ENCODE data around the gene CLEC1A.
A peak's percentile ranks its signal among the peaks of the same experiment; 100 is the strongest.

Gene CLEC1A

GRCh38 chr12:10098791-10099190 is at the start of gene CLEC1A:
TSS of gene CLEC1A (minus strand) at chr12:10098985. CDS start at chr12:10098922, 63 bp downstream.
- DNase-seq (ENCODE audit: low spot score) (no peak), FAIRE-seq (no peak)

- DNase-seq (ENCODE audit: low spot score) (no peak), FAIRE-seq (peak; percentile 97)
Observed at GRCh38 chr12:10147714-10148403, 49.1 kb upstream of the CLEC1A start.

GRCh38 chr12:10142976-10143589 is 44.3 kb upstream of the CLEC1A start:
- FAIRE-seq (no peak), DNase-seq (ENCODE audit: low spot score) (no peak)

DNA sequence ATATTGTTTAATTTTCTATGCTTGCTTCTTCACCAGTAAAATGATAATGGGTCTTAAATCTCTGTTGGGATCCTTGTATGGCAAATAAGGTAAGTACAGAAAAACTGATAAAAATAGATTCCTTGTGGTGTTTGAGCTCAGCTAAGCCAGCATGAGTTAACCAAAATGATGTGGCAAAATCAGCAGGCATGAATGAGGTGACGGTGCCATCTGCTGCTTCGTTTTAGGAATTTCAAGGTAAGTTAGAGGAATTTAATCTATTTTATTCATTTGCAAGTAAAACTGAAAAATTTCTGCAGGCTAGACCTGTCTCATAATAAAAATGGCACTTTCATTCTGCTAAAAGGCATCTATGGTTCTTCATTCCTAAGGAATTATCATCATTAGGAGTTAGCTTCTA is 41.2 kb upstream of the CLEC1A start:
- DNase-seq (ENCODE audit: low spot score) (peak; percentile 48), FAIRE-seq (no peak)

GRCh38 chr12:10136637-10137205 is 37.9 kb upstream of the CLEC1A start:
- no peak for DNase-seq (ENCODE audit: low spot score)
- FAIRE-seq: peak; percentile 77

- DNase-seq (ENCODE audit: low spot score) (no peak), FAIRE-seq (no peak)
Observed at GRCh38 chr12:10135126-10135525, 36.3 kb upstream of the CLEC1A start.

DNA sequence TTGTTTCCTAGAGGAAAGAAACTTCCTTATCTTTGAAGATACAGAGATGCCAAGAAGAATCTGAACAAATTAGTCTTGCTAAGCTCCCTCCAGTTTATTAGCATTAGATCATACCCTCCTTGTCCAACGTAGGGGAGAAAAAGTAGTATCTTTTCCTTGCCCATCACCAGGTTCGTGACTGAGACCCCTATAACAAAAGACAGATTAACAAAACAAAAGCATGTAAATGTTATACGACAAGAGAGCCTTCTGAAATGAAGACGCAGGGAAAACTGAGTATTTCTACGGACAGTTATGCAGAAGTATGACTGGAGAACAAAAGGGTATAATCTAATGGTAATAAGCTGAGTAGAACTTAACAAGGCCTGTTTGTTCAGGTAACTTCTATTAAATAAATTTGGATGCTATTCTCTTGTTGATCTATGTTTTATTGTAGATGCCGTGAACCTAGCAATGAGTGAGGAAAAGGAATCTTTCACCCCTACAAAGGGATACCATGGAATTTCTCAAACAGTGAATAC is 34.1 kb upstream of the CLEC1A start:
- no peak for FAIRE-seq

DNA sequence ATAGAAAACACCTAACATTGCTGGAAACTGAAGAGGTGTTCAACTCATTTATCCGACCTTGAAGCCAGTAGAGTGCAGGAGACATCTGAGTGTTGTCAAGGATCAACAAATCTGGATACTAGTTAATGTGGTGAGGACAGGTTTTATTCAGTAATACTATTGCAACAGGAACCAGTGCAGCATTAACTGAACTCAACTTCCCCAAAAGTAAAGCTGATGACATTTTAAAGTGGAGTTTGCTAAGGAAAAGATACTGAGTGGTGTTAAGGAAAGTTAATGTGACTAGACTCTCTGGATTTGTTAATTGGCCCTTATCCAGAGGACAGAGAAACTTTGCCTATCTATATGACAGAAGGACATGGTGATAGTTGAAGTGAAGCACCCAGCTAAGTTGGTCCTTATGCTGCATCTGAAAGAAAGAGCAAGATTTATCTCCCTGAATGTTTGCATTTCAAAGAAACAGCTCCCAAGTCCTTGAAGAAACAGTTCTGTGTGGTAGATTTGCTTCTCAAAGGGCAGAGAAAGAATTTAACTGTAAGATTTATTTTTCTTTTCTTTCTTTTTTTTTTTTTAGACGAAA is 32.4 kb upstream of the CLEC1A start:
- no peak for DNase-seq (ENCODE audit: low spot score)
- FAIRE-seq: peak; percentile 52

More for the DNA sequence above, 34.1 kb upstream of the CLEC1A start:
- DNase-seq (ENCODE audit: low spot score): no peak

DNA sequence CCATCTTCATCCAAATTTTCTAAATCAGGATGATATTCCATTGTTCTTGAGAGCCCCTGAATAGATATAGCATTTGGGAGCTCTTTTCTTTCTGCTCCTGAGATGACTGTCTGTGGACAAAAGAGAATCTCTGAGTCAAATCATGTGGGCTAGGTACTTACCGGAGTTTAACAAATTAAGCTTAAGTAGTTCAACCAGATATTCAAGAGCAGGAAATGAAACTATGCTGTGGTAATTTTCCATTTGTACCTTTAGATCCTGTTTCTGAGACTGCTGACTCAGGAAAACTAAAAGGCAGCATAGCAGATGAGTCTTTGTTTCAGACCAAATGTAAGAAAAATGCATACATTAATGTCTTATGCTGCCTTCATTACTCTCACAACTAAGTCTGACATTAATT is 31.3 kb upstream of the CLEC1A start, which contains the start of gene CLEC7A:
CLEC7A (minus strand) TSS at position 158 of the 400 bp plus-strand sequence; CDS start at position 41, 117 bp downstream.
- FAIRE-seq: no peak

DNA sequence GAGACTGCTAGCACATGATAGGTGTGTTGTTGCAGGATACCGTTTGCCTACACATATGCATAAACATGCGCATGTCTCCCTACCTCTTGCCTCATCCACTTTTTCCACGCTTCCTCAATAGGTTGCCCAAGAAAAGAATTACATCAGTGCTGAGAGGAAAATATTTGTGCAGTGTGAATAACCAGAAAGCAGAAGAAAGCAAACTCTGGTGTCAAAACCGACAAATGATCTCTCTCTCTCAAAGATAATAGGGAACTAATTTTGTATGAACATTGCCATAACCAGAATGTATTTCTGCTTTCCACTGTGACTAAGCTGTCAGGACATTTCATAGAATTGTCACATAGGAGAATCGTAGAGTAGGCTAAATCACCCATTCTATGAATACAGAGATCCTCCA is 29.9 kb upstream of the CLEC1A start:
- FAIRE-seq: peak; percentile 35

More for the DNA sequence above, 31.3 kb upstream of the CLEC1A start, which contains the start of gene CLEC7A:
- no peak for DNase-seq (ENCODE audit: low spot score)

DNA sequence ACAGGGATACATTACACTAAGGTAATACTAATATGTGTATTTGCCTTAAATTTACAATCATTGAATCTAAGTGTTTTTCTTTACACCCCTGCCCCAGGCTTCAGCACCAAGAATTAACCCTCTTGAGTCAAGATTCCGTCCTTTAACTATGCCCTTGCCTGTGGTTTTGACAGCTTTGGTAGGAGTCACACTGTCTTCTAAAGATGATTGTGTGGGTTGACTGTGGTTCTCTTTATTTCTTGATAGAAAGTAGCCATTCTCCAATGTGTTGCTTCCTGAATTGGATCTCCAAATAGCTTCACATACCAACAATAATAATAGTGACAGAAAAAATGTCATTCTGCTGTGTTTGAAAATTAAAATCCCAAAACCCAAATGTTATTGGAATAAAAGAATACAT is 27.6 kb upstream of the CLEC1A start:
- DNase-seq (ENCODE audit: low spot score) (no peak), FAIRE-seq (no peak)

More for the DNA sequence above, 29.9 kb upstream of the CLEC1A start:
- DNase-seq (ENCODE audit: low spot score): no peak

- FAIRE-seq: peak; percentile 9
- no peak for DNase-seq (ENCODE audit: low spot score)
Observed at GRCh38 chr12:10122689-10123088, 23.9 kb upstream of the CLEC1A start.

DNA sequence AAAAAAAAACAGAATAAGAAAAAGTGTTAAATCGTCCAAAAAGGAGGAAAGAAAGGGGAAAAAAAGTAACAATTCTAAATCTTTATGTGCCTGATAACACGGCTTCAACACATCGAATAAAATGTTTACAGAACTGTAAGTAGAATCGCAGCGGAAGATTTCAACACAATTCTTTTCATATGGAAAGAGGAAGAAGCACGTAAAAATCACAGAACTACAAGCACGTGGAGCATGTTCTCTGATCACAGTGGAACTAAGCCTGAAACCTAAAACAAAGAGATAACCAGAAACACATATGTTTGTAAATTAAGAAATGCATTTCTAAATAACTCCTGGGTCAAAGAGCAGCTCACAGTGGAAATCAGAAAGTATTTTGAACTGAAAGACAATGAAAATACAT is 22.5 kb upstream of the CLEC1A start:
- DNase-seq (ENCODE audit: low spot score): no peak
- no peak for FAIRE-seq

GRCh38 chr12:10119066-10119465 is 20.3 kb upstream of the CLEC1A start:
- FAIRE-seq (no peak), DNase-seq (ENCODE audit: low spot score) (no peak)

DNA sequence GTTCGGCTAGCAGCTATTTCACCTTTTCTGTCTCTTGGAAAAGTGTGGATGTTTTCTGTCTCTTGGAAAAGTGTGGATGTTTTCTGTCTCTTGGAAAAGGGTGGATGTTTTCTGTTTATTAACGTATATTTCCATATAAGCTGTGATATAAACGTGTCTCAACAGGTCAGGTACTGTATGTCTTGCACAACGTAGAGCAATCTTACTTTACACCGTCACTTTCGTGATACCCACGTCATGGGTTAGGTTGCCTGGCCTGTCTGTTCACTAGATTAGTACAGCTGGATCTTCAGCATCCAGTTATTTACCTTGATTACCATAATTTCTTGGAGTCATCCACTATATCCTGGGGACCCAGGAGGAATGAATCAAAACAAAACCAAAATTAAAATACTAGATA is 17.1 kb upstream of the CLEC1A start:
- no peak for DNase-seq (ENCODE audit: low spot score)
- peak; percentile 52 for FAIRE-seq

GRCh38 chr12:10115311-10115710 is 16.5 kb upstream of the CLEC1A start:
- no peak for DNase-seq (ENCODE audit: low spot score)
- FAIRE-seq: no peak

GRCh38 chr12:10113920-10114319 is 15.1 kb upstream of the CLEC1A start:
- FAIRE-seq (no peak), DNase-seq (ENCODE audit: low spot score) (no peak)

DNA sequence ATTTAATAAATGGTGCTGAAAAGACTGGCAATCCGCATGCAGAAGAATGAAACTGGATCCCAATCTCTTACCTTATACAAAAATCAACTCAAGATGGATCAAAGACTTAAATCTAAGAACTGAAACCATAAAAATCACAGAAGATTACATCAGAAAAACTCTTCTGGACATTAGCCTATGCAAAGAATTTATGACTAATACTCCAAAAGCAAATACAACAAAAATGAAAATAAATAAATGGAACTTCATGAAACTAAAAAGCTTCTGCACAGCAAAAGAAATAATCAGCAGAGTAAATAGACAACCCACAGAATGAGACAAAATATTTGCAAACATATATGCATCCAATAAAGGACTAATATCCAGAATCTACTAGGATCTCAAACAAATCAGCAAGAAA is 14.3 kb upstream of the CLEC1A start:
- FAIRE-seq (no peak), DNase-seq (ENCODE audit: low spot score) (no peak)

- no peak for DNase-seq (ENCODE audit: low spot score)
- FAIRE-seq: no peak
Observed at GRCh38 chr12:10111451-10111850, 12.7 kb upstream of the CLEC1A start.

DNA sequence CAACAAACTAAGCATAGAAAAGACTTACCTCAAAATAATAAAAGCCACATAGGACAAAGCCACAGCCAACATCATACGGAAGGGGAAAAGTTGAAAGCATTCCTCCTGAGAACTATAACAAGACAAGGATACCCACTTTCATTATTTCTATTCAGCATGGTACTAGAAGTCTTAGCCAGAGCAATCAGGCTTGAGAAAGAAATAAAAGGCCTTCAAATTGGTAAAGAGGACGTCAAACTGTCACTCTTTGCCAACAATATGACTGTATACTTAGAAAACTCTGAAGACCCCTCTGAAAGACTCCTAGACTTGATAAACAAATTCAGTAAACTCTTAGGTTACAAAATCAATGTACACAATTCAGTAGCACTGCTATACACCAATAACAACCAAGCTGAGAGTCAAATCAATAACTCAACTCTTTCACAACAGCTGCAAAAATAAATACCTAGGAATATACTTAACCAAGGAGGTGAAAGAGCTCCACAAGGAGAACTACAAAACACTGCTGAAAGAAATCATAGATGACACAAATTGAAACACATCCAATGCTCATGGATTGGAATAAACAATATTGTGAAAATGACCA is 11.6 kb upstream of the CLEC1A start:
- FAIRE-seq: no peak

GRCh38 chr12:10102322-10102721 is 3.5 kb upstream of the CLEC1A start:
- FAIRE-seq (no peak), DNase-seq (ENCODE audit: low spot score) (no peak)

More for the DNA sequence above, 11.6 kb upstream of the CLEC1A start:
- no peak for DNase-seq (ENCODE audit: low spot score)

All from urothelium cell line (cell line).